ENCODE results near the gene SAFB2.

SAFB2 gene

DNA sequence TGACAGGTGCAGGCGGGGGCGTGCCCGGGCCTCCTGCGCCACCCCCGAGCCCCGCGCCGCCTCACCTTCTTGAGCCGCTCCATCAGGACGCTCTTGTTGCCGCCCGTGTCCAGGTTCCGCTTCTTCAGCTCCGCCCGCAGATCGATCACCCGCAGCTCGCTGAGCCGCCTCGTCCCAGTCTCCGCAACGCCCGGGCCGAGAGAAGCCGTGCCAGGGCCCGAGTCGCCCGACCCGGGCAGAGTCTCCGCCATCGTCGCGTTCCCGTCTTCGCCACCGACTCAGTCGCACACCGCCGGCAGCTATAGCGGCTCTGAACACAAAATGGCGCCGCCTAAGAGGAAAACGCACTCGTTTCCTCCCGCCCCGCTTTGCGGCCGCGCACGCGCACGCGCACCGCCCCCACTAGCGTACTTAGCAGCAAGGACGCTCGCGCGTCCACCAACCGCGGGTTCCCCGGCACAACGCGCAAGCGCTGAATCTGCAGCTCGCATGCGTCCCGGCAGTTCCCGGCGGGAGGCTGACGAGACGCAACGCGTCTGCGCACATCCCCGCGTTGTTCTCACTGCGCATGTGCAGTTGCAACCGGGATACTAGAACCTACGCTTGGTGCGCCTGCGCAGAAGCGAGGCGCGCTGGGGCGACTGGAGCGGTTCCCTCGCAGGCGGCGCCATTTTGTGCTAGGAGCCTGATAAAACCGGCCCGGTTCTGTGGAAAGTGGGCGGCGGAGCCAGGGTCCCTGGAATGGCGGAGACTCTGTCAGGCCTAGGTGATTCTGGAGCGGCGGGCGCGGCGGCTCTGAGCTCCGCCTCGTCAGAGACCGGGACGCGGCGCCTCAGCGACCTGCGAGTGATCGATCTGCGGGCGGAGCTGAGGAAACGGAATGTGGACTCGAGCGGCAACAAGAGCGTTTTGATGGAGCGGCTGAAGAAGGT is at the start of gene SAFB2, which contains the start of gene SAFB:
SAFB2 (minus strand) TSS at position 312 of the 932 bp plus-strand sequence; CDS start at position 251, 61 bp downstream.
SAFB (plus strand) TSS at position 619 of the 932 bp plus-strand sequence; CDS start at position 742, 123 bp downstream.
- peak; percentile 98 for DNase-seq

- no peak for DNase-seq
Measured at GRCh38 chr19:5671600-5671999, 49.0 kb upstream of the SAFB2 start.

- no peak for DNase-seq
Measured at GRCh38 chr19:5669212-5669611, 46.6 kb upstream of the SAFB2 start.

- no peak for DNase-seq
Measured at GRCh38 chr19:5667751-5668271, 45.2 kb upstream of the SAFB2 start.

DNA sequence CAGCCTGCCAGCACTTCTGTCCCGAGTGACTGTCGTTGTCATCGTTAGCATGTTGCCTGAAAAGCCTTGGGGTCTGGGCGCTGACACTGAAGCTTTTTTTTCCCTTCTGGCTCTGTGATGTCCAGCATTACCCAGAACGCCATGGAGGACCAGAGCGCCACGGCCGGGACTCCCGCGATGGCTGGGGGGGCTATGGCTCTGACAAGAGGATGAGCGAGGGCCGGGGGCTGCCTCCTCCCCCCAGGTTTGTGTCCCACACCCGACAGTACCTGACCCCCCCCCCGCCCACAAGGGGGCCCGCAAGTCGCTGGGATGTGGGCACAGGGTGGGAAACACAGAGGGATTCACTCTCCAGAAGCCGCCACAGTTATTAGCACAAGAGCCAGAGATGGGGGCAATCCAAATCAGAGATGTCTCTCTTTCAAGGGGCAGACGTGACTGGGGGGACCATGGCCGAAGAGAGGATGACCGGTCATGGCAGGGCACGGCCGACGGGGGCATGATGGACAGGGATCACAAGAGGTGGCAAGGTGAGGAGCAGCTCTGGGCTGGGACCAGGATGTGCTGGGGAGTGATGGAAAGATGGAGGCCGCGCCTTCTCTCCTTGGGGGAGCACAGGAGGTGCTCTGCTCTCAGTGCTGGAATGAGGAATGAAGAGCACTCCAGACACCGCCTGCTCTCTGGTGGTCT is 44.5 kb upstream of the SAFB2 start:
- no peak for DNase-seq

DNA sequence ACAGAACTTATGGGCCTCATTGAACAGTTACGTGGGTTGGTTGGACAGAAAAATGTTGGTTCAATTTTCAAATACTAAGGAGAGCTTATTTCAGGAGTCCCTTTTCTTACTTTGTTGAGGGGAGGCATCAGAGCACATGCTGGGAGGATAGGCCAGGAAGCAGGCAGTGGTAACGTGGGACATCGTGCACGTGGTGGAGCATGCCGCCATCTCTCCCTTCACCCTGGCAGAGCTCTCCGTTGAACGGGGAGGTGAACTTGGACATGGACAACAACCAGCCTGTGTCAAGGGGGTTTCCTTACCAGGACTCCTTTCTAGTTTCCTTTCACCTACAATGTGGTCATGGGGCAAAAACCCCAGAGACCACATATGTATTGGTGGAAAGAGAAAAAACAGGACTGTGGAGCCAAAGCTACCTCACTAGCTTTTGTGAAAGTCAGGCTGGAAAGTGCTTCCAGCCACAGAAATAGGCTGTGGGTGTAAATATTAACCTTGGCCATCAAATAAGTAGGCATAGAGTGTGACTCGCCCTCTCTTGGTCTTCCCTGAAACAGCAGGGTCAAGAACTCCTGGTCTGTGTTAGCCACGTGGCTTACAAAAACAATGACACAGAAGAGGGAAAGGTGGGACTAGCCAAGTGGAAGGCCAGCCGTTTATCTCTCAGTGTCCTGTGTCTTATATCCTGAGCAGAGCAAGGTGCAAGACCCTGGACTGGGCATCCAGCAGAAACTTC is 43.4 kb upstream of the SAFB2 start:
- no peak for DNase-seq

GRCh38 chr19:5664515-5664914 is 41.9 kb upstream of the SAFB2 start:
- no peak for DNase-seq

DNA sequence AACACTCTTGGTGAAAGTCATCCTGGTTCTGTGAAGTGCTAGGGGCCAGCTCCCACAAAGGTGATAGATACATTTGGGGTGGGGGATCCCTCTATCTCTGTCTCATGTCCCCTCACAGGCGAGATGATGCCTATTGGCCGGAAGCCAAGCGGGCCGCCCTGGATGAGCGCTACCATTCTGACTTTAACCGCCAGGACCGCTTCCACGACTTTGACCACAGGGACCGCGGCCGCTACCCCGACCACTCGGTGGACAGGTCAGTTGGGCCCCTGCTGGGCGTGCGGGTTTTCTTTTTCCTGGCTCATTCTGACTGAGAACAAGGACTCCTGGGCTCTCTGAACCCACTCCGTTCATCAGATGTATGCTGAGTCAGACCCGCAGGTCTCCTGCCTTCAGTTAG is 41.3 kb upstream of the SAFB2 start:
- DNase-seq = no peak

DNA sequence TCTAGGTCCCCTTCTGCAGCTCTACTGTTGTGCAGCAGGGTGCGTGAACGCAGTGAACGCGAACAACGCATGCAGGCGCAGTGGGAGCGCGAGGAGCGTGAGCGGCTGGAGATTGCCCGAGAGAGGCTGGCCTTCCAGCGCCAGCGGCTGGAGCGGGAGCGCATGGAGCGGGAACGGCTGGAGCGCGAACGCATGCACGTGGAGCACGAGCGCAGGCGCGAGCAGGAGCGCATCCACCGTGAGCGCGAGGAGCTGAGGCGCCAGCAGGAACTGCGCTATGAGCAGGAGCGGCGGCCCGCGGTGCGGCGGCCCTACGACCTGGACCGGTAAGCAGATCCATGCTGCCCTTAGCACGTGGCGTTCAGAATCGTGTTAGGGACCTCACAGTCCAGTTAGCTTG is 38.9 kb upstream of the SAFB2 start:
- no peak for DNase-seq

DNA sequence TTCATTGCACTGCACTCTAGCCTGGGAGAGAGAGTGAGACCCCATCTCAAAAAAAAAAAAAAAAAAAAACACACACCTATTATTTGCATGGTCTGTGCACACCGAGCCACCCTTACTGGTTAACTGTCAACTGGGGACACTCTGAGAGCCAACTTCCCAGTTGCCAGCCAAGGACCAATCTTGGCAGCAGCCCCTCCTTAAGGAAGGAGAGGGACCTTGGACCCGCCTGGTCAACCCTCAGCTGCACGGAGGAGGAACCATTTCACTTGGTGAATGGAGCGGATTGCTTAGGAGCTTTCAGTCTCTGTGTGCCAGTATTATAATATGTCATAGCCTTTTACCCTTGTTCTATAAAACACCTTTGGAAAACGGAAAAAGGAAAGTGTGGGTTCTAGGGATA is 32.8 kb upstream of the SAFB2 start:
- no peak for DNase-seq

- DNase-seq = no peak
Measured at GRCh38 chr19:5654931-5655330, 32.4 kb upstream of the SAFB2 start.

DNA sequence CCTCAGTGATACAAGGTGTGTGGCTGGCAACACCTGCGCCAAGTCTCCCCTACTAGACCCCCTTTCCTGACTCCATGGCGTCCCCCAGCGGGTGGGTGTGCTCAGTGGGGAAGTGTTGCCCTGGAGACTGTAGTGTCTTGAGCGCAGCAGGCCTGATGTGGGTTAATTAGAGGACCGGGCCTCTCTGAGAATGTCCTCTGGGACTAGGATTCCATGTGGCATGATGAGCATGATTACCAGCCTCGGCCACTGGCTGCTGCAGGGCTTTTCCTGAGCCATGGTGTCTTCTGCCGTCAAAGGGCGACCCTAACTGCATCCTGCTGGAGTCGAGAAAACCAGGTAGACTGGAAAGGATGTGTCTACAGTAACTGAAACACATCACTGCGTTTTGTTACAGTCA is 29.7 kb upstream of the SAFB2 start:
- no peak for DNase-seq

GRCh38 chr19:5651361-5651760 is 28.8 kb upstream of the SAFB2 start:
- DNase-seq = no peak

GRCh38 chr19:5648464-5648863 is 25.9 kb upstream of the SAFB2 start:
- DNase-seq = no peak

DNA sequence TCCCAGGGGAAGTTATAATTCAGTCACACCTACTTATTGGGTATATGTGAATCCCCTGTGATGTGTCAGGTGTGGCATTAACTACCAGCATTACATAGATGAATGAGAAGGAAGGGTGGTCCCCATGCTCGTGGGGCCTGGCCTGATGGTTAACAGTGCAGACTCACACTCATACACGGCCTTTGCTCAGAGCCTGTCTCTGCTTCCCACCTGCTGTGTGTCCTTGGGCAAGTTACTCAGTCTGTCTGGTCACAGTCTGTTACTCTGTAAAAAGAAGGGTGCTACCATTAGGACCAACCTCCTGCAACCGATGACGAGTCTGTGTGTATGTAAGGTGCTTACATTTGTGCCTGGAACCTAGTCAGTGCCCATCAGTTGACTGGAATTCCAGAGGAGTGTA is 24.1 kb upstream of the SAFB2 start:
- DNase-seq = no peak

GRCh38 chr19:5645409-5645808 is 22.8 kb upstream of the SAFB2 start:
- DNase-seq = peak; percentile 28

DNA sequence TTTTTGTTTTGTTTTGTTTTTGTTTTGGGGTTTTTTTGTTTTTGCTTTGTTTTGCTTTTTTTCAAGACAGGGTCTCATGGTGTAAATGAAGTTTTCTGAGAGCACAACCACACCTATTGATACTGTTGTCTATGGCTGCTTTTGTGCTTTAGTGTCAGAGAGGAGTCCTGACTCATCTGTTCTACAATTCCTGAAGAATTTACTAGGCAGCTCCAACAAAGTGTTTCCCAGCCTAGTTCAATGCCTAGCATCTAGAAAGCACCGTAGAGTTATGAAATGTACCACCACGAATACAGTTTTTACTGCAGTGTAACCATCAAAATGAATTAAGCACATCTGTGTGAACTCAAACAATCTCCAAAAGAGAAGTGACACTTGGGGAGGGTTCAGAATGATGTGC is 21.5 kb upstream of the SAFB2 start:
- no peak for DNase-seq

GRCh38 chr19:5643060-5643459 is 20.5 kb upstream of the SAFB2 start:
- no peak for DNase-seq

DNA sequence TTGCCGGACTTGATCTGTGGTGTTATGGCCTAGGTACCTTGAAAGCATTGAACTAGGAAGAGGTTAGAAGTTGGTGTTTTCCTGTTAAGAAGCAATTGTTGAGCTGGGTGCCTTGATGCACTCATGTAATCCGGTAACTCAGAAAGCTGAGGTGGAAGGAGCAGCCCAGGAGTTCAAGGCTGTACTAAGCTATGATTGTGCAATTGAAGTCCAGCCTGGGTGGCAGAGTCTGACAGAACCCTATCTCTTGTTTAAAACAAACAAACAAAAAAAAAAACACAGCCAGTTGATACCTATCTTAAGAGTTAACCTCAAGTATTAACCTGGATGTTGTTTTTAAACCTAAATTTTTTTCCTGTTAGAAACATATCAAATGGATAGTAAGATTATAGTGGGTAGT is 19.6 kb upstream of the SAFB2 start:
- no peak for DNase-seq

- DNase-seq = no peak
Measured at GRCh38 chr19:5641171-5641570, 18.6 kb upstream of the SAFB2 start.

DNA sequence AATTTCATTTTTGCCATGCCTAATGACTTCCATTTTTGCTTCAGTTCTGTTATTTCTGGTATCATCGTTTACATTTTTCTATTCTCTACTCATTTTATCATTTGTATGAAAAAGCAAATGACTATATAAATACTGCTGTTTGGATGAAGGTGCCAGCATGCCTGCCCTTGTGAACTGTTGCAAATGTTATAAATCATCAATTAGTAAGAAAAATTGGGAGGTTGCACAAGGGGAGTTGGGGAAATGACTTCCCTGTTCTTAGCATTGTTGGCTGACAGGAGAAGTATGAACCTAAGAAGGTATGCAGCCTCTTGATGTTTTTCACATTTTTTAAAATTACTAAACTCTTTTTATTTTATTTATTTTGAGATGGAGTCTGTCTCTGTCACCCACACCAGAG is 15.4 kb upstream of the SAFB2 start:
- DNase-seq = no peak

- no peak for DNase-seq
Measured at GRCh38 chr19:5635427-5635826, 12.9 kb upstream of the SAFB2 start.

- DNase-seq = no peak
Measured at GRCh38 chr19:5632657-5633056, 10.1 kb upstream of the SAFB2 start.
